BLaER1 (cell line): ENCODE data around the gene ACAP2.
A peak's percentile ranks its signal among the peaks of the same experiment; 100 is the strongest.

Experiments used
- H3K27ac ChIP-seq: shearing (Covaris generic); formaldehyde crosslinking; 2 replicates; pipeline ENCODE4 v1.8.1; 2022
- H3K27me3 ChIP-seq: shearing (Covaris generic); formaldehyde crosslinking; 2 replicates; pipeline ENCODE4 v1.8.1; 2022
- H3K36me3 ChIP-seq: shearing (Covaris generic); formaldehyde crosslinking; 2 replicates; pipeline ENCODE4 v1.8.1; 2022
- H3K4me1 ChIP-seq: shearing (Covaris generic); formaldehyde crosslinking; 2 replicates; pipeline ENCODE4 v1.8.1; 2022
- H3K4me2 ChIP-seq: shearing (Covaris generic); formaldehyde crosslinking; 2 replicates; pipeline ENCODE4 v1.8.1; 2022
- H3K4me3 ChIP-seq: shearing (Covaris generic); formaldehyde crosslinking; 2 replicates; pipeline ENCODE4 v1.8.1; 2022
- H3K9ac ChIP-seq: shearing (Covaris generic); formaldehyde crosslinking; 2 replicates; pipeline ENCODE4 v1.8.1; 2022
- H3K9me3 ChIP-seq: shearing (Covaris generic); formaldehyde crosslinking; 2 replicates; pipeline ENCODE4 v1.8.1; 2022
- H4K20me1 ChIP-seq: shearing (Covaris generic); formaldehyde crosslinking; 2 replicates; pipeline ENCODE4 v1.8.1; 2022
- Cebpa-rat ChIP-seq: shearing (Covaris generic); IDR thresholded peaks from 2 replicates; pipeline ENCODE4 v1.8.1; 2022

The ACAP2 gene

DNA sequence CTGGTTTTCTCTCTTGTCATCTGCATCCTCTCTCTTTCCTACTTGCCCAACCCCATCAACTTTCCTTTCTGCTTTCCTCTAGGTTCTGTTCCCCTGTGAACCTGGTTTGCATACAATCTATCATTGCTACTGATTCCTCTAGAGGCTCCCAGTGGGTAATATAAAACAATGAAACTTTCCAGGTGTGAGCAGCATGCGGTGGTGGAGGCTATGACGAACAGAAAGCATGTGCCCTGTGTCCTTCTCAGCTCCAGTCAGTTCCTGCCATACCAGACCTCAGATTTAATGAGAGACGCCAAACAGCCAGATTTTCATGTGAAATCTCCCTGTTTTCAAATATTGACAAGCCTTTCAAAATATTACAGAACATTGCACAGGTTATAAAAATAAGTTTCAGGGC is 3.5 kb upstream of the ACAP2 start:
- TF ChIP-seq Cebpa-rat: no peak
- peak overlapping the region; percentile 46 for H3K4me2 ChIP-seq
- H3K36me3 ChIP-seq: no peaks in the 10 kb centered on the region
- no peaks in the 10 kb centered on the region for H3K9me3 ChIP-seq
- peaks cover 26% of the 10 kb centered on the region for H3K4me1 ChIP-seq
- H3K27me3 ChIP-seq: no peaks in the 10 kb centered on the region
- peaks cover 7% of the 10 kb centered on the region for H4K20me1 ChIP-seq
- no peak overlapping the region for H3K9ac ChIP-seq
- no peak overlapping the region for H3K27ac ChIP-seq
- H3K4me3 ChIP-seq: no peak overlapping the region

- Histone ChIP-seq H3K9me3 (no peaks in the 10 kb centered on the region), H3K4me2 (peak overlapping the region; percentile 46), H3K27ac (no peak overlapping the region)
Measured at GRCh38 chr3:195445885-195446284, 3.1 kb upstream of the ACAP2 start.

GRCh38 chr3:195443391-195443989 is 670 bp upstream of the ACAP2 start:
- Histone ChIP-seq H3K27me3 (no peaks in the 10 kb centered on the region), H3K9me3 (no peaks in the 10 kb centered on the region), H3K36me3 (no peaks in the 10 kb centered on the region), H3K9ac (peak overlapping the region; percentile 68), H4K20me1 (peaks cover 36% of the 10 kb centered on the region), H3K4me3 (peak overlapping the region; percentile 99), H3K27ac (peak overlapping the region; percentile 61), H3K4me1 (peaks cover 49% of the 10 kb centered on the region), H3K4me2 (peak overlapping the region; percentile 91)
- TF ChIP-seq Cebpa-rat: no peak

More at GRCh38 chr3:195445885-195446284, 3.1 kb upstream of the ACAP2 start:
- Histone ChIP-seq H3K36me3 (no peaks in the 10 kb centered on the region), H3K9ac (no peak overlapping the region), H3K27me3 (no peaks in the 10 kb centered on the region), H3K4me1 (peaks cover 30% of the 10 kb centered on the region), H4K20me1 (peaks cover 12% of the 10 kb centered on the region), H3K4me3 (no peak overlapping the region)
- TF ChIP-seq Cebpa-rat: no peak

DNA sequence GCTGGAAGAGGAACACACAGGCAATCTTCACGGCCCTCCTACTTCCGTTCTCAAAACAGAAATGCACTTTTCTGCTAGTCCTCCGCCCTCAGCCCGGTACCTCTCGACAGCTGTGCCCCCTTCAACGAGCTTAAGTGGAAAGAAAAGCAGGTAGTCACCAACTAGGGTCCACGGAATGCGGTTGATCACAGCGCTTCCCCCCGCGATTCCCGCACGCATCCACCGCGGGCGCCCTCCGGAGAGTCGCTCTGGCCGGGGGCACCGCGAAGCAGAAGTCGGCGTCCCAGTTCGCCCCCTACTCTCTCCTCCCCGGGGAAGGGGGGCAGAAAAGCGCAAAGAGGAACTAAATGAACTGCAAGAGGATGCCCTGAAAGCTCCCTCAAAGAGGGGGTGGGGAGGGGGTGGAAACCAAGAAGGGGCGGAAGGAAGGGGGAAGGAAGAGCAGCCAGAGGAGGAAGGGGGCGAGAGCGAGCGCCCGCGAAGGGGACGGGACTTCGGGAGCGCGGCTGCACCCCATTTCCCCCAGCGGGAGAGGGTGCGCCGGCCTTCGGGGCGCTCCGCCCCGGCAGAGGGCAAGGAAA is 738 bp downstream of the ACAP2 start:
- Histone ChIP-seq H4K20me1 (peaks cover 48% of the 10 kb centered on the region), H3K4me3 (peak overlapping the region; percentile 99), H3K4me1 (peaks cover 49% of the 10 kb centered on the region), H3K4me2 (peak overlapping the region; percentile 90), H3K36me3 (0 out of 2 replicates have a peak, but pooled peaks cover 1% of the 10 kb centered on the region), H3K9me3 (no peaks in the 10 kb centered on the region), H3K27me3 (no peaks in the 10 kb centered on the region), H3K27ac (peak overlapping the region; percentile 98), H3K9ac (peak overlapping the region; percentile 95)
- TF ChIP-seq Cebpa-rat: no peak

DNA sequence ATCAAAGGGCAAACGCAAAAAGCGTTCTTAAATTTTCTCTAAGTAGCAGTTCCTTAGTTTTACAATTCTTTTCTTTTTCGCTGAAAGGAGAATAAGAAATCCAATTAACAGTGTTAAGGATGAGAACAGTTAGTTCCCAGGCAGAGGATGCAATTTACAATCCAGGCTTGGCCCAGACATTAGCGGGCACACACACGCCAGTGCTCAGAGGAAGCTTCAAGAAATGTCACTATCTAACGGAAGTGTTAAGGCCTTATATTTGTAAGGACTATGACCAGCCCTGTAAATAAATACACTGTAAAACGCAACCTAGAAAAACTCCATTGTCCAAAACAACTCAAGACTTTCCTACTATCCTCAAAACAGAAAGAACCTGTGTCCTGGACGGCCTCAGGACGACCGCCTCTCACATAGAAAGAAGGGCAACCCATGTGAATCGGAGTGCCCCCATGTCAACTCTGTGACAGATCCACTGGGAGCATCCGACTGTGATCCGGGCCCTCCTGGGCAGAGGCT is 1.3 kb downstream of the ACAP2 start:
- Histone ChIP-seq H3K36me3 (0 out of 2 replicates have a peak, but pooled peaks cover 4% of the 10 kb centered on the region), H3K9ac (peak overlapping the region; percentile 95), H3K9me3 (no peaks in the 10 kb centered on the region), H3K27ac (peak overlapping the region; percentile 98), H4K20me1 (peaks cover 53% of the 10 kb centered on the region), H3K4me3 (peak overlapping the region; percentile 99), H3K4me1 (peaks cover 46% of the 10 kb centered on the region), H3K4me2 (peak overlapping the region; percentile 90), H3K27me3 (no peaks in the 10 kb centered on the region)
- TF ChIP-seq Cebpa-rat: no peak

- Histone ChIP-seq H3K4me3 (peak overlapping the region; percentile 99), H3K9ac (peak overlapping the region; percentile 95), H3K36me3 (peaks cover 7% of the 10 kb centered on the region; the same call in 1 of the 2 replicates), H3K9me3 (no peaks in the 10 kb centered on the region), H3K27me3 (no peaks in the 10 kb centered on the region), H3K27ac (peak overlapping the region; percentile 98; the same call in 1 of the 2 replicates), H4K20me1 (peaks cover 58% of the 10 kb centered on the region), H3K4me1 (peaks cover 41% of the 10 kb centered on the region), H3K4me2 (peak overlapping the region; percentile 90)
- no peak for TF ChIP-seq Cebpa-rat
Measured at GRCh38 chr3:195441051-195441450, 1.8 kb downstream of the ACAP2 start.

- Histone ChIP-seq H3K4me3 (no peak overlapping the region), H3K27ac (no peak overlapping the region), H3K36me3 (peaks cover 12% of the 10 kb centered on the region; the same call in 1 of the 2 replicates), H3K27me3 (no peaks in the 10 kb centered on the region), H3K4me2 (peak overlapping the region; percentile 90), H4K20me1 (peaks cover 62% of the 10 kb centered on the region), H3K9ac (no peak overlapping the region), H3K9me3 (no peaks in the 10 kb centered on the region), H3K4me1 (peaks cover 38% of the 10 kb centered on the region)
- no peak for TF ChIP-seq Cebpa-rat
Measured at GRCh38 chr3:195440379-195440778, 2.4 kb downstream of the ACAP2 start.

DNA sequence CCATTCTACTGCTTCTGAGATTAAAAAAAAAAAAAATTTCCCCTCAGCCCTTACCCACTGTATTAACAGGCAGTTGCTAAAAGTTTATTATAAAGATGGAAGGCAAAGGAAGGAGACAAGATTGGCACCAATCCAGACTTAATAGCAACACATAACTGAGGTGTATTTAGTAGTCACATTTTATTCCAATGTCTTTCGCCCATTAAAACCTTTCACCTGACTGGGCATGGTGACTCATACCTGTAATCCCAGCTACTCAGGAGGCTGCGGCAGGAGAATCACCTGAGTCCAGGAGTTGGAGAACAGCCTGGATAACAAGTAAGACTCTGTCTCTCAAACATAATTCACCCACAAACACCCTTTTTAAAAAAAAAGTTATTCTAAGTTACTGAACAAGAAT is 4.4 kb downstream of the ACAP2 start:
- Histone ChIP-seq H3K9me3 (peaks cover 18% of the 10 kb centered on the region), H3K4me2 (no peak overlapping the region)

DNA sequence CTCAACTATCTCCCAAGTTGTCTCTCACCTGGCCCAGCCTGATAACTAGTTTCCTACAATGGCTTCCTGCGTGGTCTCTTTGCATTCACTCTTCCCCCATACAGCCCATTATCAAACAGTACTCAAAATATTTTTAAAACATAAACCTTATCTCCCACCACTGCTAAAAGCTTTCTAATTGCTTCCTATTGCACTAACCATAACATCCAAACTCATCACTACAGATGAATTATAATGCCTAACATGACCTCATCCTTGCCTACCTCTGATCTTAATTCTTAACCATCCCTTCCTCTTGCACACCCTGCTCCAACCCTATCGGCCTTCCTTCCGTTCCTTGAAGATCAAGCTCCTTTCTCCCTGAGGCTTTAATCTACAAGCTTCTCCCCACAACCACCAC is 17.0 kb downstream of the ACAP2 start:
- no peak for TF ChIP-seq Cebpa-rat
- Histone ChIP-seq H3K36me3 (peaks cover 7% of the 10 kb centered on the region; the same call in 1 of the 2 replicates), H3K4me2 (no peak overlapping the region), H3K27me3 (no peaks in the 10 kb centered on the region), H3K9me3 (peaks cover 18% of the 10 kb centered on the region), H3K4me1 (peaks cover 9% of the 10 kb centered on the region; the same call in 1 of the 2 replicates), H3K27ac (no peak overlapping the region), H3K9ac (no peak overlapping the region), H4K20me1 (peaks cover 96% of the 10 kb centered on the region), H3K4me3 (no peak overlapping the region)

More for the DNA sequence above, 4.4 kb downstream of the ACAP2 start:
- Histone ChIP-seq H3K27me3 (no peaks in the 10 kb centered on the region), H3K9ac (no peak overlapping the region), H3K4me1 (peaks cover 25% of the 10 kb centered on the region), H3K36me3 (peaks cover 29% of the 10 kb centered on the region), H3K4me3 (no peak overlapping the region), H3K27ac (no peak overlapping the region), H4K20me1 (peaks cover 81% of the 10 kb centered on the region)
- no peak for TF ChIP-seq Cebpa-rat

GRCh38 chr3:195423818-195424217 is 19.0 kb downstream of the ACAP2 start:
- H3K9me3 ChIP-seq: peaks cover 14% of the 10 kb centered on the region
- no peak overlapping the region for H3K9ac ChIP-seq
- no peak overlapping the region for H3K4me2 ChIP-seq
- H3K4me3 ChIP-seq: no peak overlapping the region
- H3K27me3 ChIP-seq: no peaks in the 10 kb centered on the region
- H3K36me3 ChIP-seq: peaks cover 10% of the 10 kb centered on the region
- TF ChIP-seq Cebpa-rat: no peak
- H3K27ac ChIP-seq: no peak overlapping the region
- peaks cover 95% of the 10 kb centered on the region for H4K20me1 ChIP-seq
- H3K4me1 ChIP-seq: peaks cover 9% of the 10 kb centered on the region; the same call in 1 of the 2 replicates
